Astrocyte (in vitro differentiated cells and primary cell): Measurements from ENCODE around the gene SYT5. TPM values are rescaled to one million over a fixed set of nuclear protein-coding genes. Genes with fewer than 3 reads are reported as not detected.

Experiments
- DNase-seq: peaks from one replicate; pipeline ENCODE4 v3.0.0-alpha.2; 2010; ENCODE audit warnings: low read depth
- FAIRE-seq: peaks from 2 replicates; lab custom pipeline; 2011; peaks lifted over from hg19 to GRCh38; lab: Jason Lieb, UNC
- H2AFZ ChIP-seq: 2 replicates; pipeline ENCODE4 v1.6.0; 2012; ENCODE audit warnings: low read depth, low read length, inconsistent platforms
- H3K27ac ChIP-seq: 2 replicates; pipeline ENCODE4 v1.5.1; 2011; ENCODE audit warnings: low read depth, low read length, inconsistent platforms
- H3K27me3 ChIP-seq: 2 replicates; pipeline ENCODE4 v1.6.0; 2011; ENCODE audit warnings: low read length, inconsistent platforms; ENCODE audit not compliant: insufficient read depth
- H3K36me3 ChIP-seq: 2 replicates; pipeline ENCODE4 v1.5.1; 2011; ENCODE audit warnings: low read length, inconsistent platforms; ENCODE audit not compliant: insufficient read depth
- H3K4me1 ChIP-seq: 2 replicates; pipeline ENCODE4 v1.5.1; 2011; ENCODE audit warnings: low read length, inconsistent platforms; ENCODE audit not compliant: insufficient read depth
- H3K4me2 ChIP-seq: 2 replicates; pipeline ENCODE4 v1.6.0; 2012; ENCODE audit warnings: low read length, inconsistent platforms
- H3K4me3 ChIP-seq: 2 replicates; pipeline ENCODE4 v1.5.1; 2011; ENCODE audit warnings: low read depth, mild to moderate bottlenecking, low read length, inconsistent platforms; ENCODE audit not compliant: insufficient read depth
- H3K79me2 ChIP-seq: 2 replicates; pipeline ENCODE4 v1.6.0; 2012; ENCODE audit warnings: mild to moderate bottlenecking, low read length, inconsistent platforms; ENCODE audit not compliant: insufficient read depth
- H3K9ac ChIP-seq: 2 replicates; pipeline ENCODE4 v1.6.0; 2012; ENCODE audit warnings: mild to moderate bottlenecking, low read length, inconsistent platforms
- H3K9me3 ChIP-seq: 2 replicates; pipeline ENCODE4 v1.5.1; 2012; ENCODE audit warnings: low read depth, mild to moderate bottlenecking, low read length, inconsistent platforms; ENCODE audit not compliant: insufficient read depth
- H4K20me1 ChIP-seq: 2 replicates; pipeline ENCODE4 v1.6.0; 2012; ENCODE audit warnings: low read length, inconsistent platforms; ENCODE audit not compliant: insufficient read depth
- H3K27ac Mint-ChIP-seq: one replicate; pipeline ENCODE4 v1.8.0; 2021; ENCODE audit warnings: mild to moderate bottlenecking, mixed read lengths; ENCODE audit not compliant: unreplicated experiment
- H3K27me3 Mint-ChIP-seq: one replicate; pipeline ENCODE4 v1.8.0; 2021; ENCODE audit warnings: low read depth, mixed read lengths; ENCODE audit not compliant: unreplicated experiment
- H3K36me3 Mint-ChIP-seq: one replicate; pipeline ENCODE4 v1.8.0; 2021; ENCODE audit warnings: low read depth, mixed read lengths; ENCODE audit not compliant: unreplicated experiment
- H3K4me1 Mint-ChIP-seq: one replicate; pipeline ENCODE4 v1.8.0; 2021; ENCODE audit warnings: low read depth, mixed read lengths; ENCODE audit not compliant: unreplicated experiment
- H3K4me3 Mint-ChIP-seq: one replicate; pipeline ENCODE4 v1.8.0; 2021; ENCODE audit warnings: mild to moderate bottlenecking, moderate library complexity, mixed read lengths; ENCODE audit not compliant: unreplicated experiment
- H3K9me3 Mint-ChIP-seq: one replicate; pipeline ENCODE4 v1.8.0; 2021; ENCODE audit warnings: mild to moderate bottlenecking, mixed read lengths; ENCODE audit not compliant: unreplicated experiment
- EZH2 ChIP-seq: IDR thresholded peaks from 2 replicates; pipeline ENCODE4 v1.6.1; 2012; ENCODE audit warnings: mild to moderate bottlenecking, low read length, inconsistent platforms; ENCODE audit not compliant: insufficient read depth
- total RNA-seq: library from RNA; stranded (reverse); gene quantifications from 2 replicates; pipeline ENCODE4 v1.2.1, GENCODE V29; 2021
- TF ChIP-seq, protein P1 (sequence below): IDR thresholded peaks from 2 replicates; pipeline ENCODE4 v1.5.1; 2011; ENCODE audit warnings: low read depth, mild to moderate bottlenecking, inconsistent platforms, low read length, moderate library complexity; ENCODE audit not compliant: insufficient read depth

SYT5 gene
- total RNA-seq, 1 donor from 2014 or later, result 1.1 TPM

DNA sequence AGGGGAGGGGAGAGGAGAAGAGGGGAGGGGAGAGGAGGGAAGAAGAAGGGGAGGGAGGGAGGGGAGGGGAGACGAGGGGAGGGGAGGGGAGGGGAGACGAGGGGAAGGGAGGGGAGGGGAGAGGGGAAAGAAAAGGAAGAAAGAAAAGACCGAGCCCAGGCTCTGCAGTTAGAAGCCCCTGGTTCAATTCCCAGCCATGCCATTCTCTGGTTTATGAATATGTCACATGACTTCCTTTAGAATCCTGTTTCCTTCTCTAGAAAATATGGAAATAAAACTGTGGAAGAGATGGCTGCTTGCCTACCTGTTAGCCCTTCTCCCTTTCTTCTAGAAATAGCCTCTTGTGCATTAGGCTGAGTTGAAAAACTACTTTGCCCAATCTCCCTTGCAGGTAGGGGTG, 45.4 kb downstream of the SYT5 start:
- H3K9me3 Mint-ChIP-seq, result no peaks in the 10 kb centered on the region
- no peak for FAIRE-seq

DNA sequence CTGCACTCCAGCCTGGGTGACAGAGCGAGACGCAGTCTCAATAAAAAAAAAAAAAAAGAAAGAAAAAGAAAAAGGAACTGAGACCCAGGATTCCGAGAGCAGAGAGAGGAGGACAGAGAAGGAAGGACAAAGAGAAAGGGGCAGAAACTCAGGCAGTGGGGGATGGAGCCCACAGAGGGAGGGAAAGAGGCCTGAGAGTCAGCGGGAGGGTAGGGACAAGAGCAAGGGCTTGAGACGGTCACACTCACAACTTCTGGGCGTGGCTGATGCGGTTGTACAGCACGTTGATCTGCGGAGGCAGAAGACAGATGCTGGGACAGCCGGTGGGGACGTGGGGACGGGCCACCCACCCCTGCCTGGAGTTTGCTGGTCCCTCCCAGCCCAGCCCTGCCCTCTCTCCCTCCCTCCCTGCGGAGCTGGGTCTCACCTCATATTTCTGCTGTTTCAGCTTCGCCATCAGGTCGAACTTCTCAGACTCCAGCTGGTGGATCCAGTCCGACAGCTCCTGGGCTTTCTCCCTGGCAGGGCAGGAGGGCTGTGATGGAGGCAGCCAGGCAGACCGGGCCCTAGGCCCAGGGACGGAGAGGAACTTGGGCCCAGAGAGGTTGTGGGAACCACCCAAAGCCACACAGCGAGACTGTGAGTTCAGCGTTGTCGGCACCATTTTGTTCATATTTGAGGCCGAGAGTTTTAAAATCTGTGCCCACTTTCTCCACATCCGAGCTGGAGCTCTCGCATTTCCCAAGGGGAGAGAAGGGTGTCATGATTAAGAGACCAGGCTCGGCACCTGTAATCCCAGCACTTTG, 46.2 kb downstream of the SYT5 start:
- H3K9me3 Mint-ChIP-seq, result no peaks in the 10 kb centered on the region
- no peak overlapping the region for H3K4me3 Mint-ChIP-seq
- Histone ChIP-seq H3K79me2 (no peaks in the 10 kb centered on the region), H3K27ac (no peak overlapping the region), H3K9me3 (no peaks in the 10 kb centered on the region), H4K20me1 (no peaks in the 10 kb centered on the region), H3K27me3 (peaks cover 3% of the 10 kb centered on the region), H3K4me1 (no peaks in the 10 kb centered on the region), H3K9ac (no peak overlapping the region), H3K36me3 (no peaks in the 10 kb centered on the region), H3K4me3 (no peak overlapping the region), H2AFZ (no peak overlapping the region), H3K4me2 (no peak overlapping the region)
- FAIRE-seq (no peak), DNase-seq (no peak)
- H3K27ac Mint-ChIP-seq, result no peak overlapping the region
- no peaks in the 10 kb centered on the region for H3K36me3 Mint-ChIP-seq
- no peaks in the 10 kb centered on the region for H3K4me1 Mint-ChIP-seq
- peaks cover 16% of the 10 kb centered on the region for H3K27me3 Mint-ChIP-seq
- TF ChIP-seq EZH2, result no peak
- TF ChIP-seq, protein P1, sequence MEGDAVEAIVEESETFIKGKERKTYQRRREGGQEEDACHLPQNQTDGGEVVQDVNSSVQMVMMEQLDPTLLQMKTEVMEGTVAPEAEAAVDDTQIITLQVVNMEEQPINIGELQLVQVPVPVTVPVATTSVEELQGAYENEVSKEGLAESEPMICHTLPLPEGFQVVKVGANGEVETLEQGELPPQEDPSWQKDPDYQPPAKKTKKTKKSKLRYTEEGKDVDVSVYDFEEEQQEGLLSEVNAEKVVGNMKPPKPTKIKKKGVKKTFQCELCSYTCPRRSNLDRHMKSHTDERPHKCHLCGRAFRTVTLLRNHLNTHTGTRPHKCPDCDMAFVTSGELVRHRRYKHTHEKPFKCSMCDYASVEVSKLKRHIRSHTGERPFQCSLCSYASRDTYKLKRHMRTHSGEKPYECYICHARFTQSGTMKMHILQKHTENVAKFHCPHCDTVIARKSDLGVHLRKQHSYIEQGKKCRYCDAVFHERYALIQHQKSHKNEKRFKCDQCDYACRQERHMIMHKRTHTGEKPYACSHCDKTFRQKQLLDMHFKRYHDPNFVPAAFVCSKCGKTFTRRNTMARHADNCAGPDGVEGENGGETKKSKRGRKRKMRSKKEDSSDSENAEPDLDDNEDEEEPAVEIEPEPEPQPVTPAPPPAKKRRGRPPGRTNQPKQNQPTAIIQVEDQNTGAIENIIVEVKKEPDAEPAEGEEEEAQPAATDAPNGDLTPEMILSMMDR, result no peak

More for the DNA sequence above, 45.4 kb downstream of the SYT5 start:
- H3K4me3 Mint-ChIP-seq, result no peak overlapping the region
- no peaks in the 10 kb centered on the region for H3K79me2 ChIP-seq
- DNase-seq, result no peak
- H3K27me3 ChIP-seq, result peaks cover 7% of the 10 kb centered on the region
- H2AFZ ChIP-seq, result no peak overlapping the region
- TF ChIP-seq EZH2, result no peak
- TF ChIP-seq, protein P1, result no peak
- no peak overlapping the region for H3K27ac ChIP-seq
- H3K27me3 Mint-ChIP-seq, result peaks cover 20% of the 10 kb centered on the region
- no peaks in the 10 kb centered on the region for H3K36me3 ChIP-seq
- no peak overlapping the region for H3K9ac ChIP-seq
- H3K4me2 ChIP-seq, result no peak overlapping the region
- no peaks in the 10 kb centered on the region for H4K20me1 ChIP-seq
- H3K36me3 Mint-ChIP-seq, result no peaks in the 10 kb centered on the region
- H3K4me1 ChIP-seq, result no peaks in the 10 kb centered on the region
- no peak overlapping the region for H3K4me3 ChIP-seq
- H3K9me3 ChIP-seq, result no peaks in the 10 kb centered on the region
- no peaks in the 10 kb centered on the region for H3K4me1 Mint-ChIP-seq
- no peak overlapping the region for H3K27ac Mint-ChIP-seq

DNA sequence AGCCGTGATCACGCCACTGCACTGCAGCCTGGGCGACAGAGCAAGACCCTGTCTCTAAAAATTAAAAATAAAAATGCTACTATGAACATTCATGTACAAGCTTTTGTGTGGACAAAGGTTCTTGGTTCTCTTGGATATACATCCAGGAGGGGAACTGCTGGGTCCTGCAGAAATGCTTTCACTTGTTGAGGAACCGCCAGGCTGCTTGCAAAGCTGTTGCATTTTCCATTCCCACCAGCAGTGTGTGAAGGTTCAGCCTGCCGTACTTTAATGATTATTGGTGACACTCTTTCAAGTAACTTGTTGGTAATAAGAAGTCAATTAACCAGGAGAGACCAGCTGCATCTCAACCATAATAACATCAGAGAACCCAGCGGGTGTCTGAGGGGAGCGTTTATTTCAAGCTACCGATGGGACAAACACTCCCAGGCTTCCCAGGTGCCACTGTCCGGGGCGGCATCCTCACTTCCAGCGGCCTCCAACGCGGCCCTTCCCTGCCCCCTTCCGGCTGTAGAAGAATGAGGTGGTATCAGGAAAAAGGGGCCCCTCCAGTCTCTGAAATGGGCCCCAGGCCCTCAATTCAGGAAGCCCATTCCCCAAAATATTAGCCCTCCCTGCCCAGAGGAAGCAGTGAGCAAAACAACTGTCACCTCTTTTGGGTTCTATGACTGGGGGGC, 47.5 kb downstream of the SYT5 start:
- no peak for FAIRE-seq
- no peaks in the 10 kb centered on the region for H3K4me1 ChIP-seq
- Mint-ChIP-seq H3K27ac (no peak overlapping the region), H3K36me3 (no peaks in the 10 kb centered on the region), H3K9me3 (no peaks in the 10 kb centered on the region), H3K4me3 (no peak overlapping the region), H3K4me1 (no peaks in the 10 kb centered on the region), H3K27me3 (peaks cover 15% of the 10 kb centered on the region)
- no peaks in the 10 kb centered on the region for H3K36me3 ChIP-seq
- no peak for DNase-seq
- H3K27ac ChIP-seq, result no peak overlapping the region
- no peaks in the 10 kb centered on the region for H3K79me2 ChIP-seq
- H2AFZ ChIP-seq, result no peak overlapping the region
- H3K9ac ChIP-seq, result no peak overlapping the region
- no peak overlapping the region for H3K4me2 ChIP-seq
- H4K20me1 ChIP-seq, result no peaks in the 10 kb centered on the region
- H3K27me3 ChIP-seq, result peaks cover 3% of the 10 kb centered on the region
- H3K9me3 ChIP-seq, result no peaks in the 10 kb centered on the region
- TF ChIP-seq EZH2, result no peak
- H3K4me3 ChIP-seq, result no peak overlapping the region
